GM18519 (cell line): Measurements from ENCODE around the gene NBEAL2.

Experiments
- ATAC-seq: cut with Tn5 transposase; IDR thresholded peaks from one replicate; pipeline ENCODE4 v1.9.1; 2021; ENCODE audit warnings: mild to moderate bottlenecking, moderate library complexity; ENCODE audit not compliant: unreplicated experiment, low FRiP score

The NBEAL2 gene

GRCh38 chr3:46943237-46944187, 36.0 kb upstream of the NBEAL2 start:
- ATAC-seq = no peak

GRCh38 chr3:46944191-46944590, 35.3 kb upstream of the NBEAL2 start:
- ATAC-seq = no peak

GRCh38 chr3:46946416-46946815, 33.0 kb upstream of the NBEAL2 start:
- no peak for ATAC-seq

- ATAC-seq = no peak
Measured at GRCh38 chr3:46946856-46947545, 32.5 kb upstream of the NBEAL2 start.

DNA sequence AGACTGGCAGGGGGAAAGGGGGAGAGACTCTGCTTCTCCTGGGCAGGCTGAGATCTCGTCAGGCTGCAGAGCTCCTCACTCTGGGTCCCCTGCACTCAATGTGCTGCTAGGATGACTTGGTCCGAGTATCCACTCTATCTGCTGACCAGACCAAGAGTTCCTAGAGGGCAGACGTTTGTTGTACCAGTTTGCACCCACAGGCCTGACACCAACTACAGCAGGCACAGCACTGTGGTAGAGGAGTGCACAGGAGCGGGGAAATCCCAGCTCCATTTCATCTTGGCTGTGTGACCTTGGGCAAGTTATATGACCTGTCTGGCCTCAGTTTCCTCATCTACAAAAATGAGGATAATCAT, 31.9 kb upstream of the NBEAL2 start:
- ATAC-seq = no peak

- no peak for ATAC-seq
Measured at GRCh38 chr3:46947981-46948791, 31.3 kb upstream of the NBEAL2 start.

GRCh38 chr3:46948830-46949671, 30.4 kb upstream of the NBEAL2 start:
- no peak for ATAC-seq

GRCh38 chr3:46950177-46950576, 29.3 kb upstream of the NBEAL2 start:
- ATAC-seq = no peak

DNA sequence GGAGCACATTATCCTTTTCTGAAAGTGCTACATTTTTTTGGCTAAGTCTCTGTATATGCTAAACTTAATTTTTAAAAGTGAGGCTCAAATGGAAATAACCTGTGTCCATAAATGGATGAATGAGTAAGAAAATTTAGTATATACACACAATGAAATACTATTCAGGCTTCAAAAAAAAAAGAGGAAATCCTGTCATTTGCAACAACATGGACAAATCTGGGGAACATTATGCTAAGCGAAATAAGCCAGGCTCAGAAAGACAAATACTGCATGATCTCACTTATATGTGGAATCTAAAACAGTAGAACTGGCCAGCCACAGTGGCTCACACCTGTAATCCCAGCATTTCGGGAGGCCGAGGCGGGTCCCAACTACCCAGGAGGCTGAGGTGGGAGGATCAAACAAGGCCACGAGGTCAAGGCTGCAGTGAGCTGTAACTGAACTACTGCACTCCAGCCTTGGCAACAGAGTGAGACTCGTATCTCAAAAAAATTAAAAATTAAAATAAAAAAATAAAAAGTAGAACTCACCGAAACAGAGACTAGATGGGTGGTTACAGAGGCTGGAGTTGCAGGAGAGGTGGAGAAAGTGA, 28.7 kb upstream of the NBEAL2 start:
- ATAC-seq = no peak

- no peak for ATAC-seq
Measured at GRCh38 chr3:46952813-46953212, 26.7 kb upstream of the NBEAL2 start.

DNA sequence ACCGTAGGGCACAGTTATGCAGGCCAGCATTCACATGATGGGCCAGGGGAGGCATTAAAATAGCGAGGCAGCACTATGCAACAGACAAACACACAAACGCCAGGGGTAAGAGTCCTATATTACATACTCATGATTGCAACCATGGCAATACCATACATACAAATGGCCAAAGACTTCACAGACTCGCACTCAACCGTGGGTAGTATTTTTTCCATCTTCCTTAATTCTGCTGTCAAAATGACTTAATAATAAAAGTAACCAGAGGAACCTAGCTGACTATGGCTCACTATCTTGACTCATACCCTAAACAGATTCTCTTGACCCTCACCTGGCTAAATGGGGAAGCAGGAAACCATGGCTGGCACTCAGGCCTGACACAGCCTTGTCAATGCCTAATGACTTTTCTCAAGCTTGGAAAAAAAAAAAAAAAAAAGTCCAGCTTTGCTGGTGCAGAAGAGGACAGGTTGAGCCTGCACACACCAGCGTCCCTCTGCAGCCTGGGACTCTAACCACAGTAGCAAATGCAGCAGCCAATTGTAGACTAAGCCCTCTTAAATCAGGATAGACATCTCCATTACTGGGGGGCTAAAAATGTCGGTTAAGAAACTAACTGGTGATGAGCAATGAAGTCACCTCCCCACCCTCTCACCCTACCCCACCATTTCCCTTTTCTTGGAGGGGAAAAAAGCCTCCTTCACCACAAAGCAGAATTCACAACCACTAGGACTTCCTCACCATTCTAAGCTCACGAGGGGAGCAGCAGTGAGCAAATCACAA, 26.0 kb upstream of the NBEAL2 start:
- ATAC-seq = no peak

- ATAC-seq = no peak
Measured at GRCh38 chr3:46954178-46954577, 25.3 kb upstream of the NBEAL2 start.

GRCh38 chr3:46955157-46955556, 24.3 kb upstream of the NBEAL2 start:
- ATAC-seq = no peak

GRCh38 chr3:46955801-46956259, 23.6 kb upstream of the NBEAL2 start:
- ATAC-seq = no peak

DNA sequence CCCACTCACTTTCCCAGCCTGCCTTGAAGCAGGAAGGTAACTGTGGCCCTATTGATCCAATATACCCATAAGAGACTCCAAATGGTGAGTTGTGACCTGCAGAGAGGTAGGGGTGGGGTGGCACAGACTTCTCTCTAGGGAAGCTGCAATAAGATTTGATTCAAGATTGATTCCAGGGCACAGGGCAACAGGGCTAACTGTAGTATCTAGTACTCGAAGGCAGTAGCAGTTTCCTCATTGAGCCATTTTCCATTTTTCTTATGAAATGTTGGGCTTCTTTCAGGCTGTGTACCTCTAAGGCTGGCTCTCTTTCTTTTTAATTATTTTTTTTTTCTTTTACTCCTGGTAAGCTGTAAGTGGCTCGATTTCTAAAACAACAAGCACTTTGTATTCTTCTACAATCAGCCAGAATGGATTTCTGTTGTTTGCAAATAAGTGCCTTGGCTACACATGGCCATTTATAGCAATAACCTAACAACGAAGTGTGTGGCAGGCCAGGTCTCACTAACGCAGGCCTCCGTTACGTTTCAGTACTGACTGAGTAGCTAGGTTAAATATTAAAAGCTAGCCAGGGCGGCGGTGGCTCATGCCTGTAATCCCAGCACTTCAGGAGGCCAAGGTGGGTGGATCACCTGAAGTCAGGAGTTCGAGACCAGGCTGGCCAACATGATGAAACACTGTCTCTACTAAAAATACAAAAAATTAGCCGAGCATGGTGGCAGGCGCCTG, 22.2 kb upstream of the NBEAL2 start:
- no peak for ATAC-seq

DNA sequence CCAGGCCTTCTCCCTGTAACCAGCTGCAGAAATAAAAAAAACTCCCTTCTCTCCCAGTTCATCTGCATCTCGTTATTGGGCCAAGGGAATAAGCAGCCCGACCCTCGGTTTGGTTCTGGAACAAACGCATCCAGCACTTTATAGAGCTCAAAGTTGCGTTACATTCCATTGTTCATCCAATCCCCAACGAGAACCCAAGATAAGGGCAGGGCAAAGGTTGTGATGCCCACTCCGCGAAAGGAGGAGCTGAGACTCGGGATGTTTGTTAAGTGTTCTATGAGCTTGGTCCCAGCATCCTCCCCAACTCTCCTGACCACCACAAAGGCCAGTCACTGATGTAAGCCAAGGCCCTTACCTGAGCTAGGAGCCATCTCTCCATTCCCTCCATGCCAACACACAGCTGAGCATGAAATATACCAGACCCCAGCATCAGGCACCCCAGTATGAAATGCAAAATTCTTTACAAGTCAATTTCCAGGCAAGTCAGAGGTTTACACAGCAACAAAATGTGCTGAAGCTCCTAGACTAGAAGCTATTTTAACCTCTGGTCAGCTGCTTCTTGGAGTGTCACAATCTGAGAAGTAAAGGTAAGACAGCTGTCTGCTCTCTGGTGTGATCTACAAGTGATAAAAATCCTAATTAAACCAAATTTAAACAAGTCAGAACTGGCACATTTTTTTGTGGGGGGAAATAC, 20.9 kb upstream of the NBEAL2 start:
- ATAC-seq = no peak

DNA sequence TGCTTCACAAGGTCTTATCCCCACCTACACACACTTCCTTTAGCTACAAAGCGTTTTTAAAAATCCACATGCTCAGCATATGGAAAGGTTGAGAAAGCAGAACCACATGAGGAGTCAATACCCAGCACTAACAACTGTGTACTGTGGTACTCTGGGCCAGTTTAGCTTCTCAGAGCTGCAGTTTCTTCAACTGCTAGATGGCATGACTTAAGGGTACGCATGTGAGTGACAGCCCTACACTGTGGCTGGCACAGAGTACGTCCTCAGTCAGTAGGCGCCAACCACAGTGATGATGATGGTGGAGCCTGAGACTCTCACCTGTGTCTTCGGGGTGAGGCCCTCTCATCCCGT, 20.3 kb upstream of the NBEAL2 start:
- no peak for ATAC-seq
